Activated CD4-positive, alpha-beta memory T cell treated with anti-CD3 and anti-CD28 coated beads for 36 hours (primary cell): Measurements from ENCODE around the gene FLOT1. TPM values are rescaled to one million over a fixed set of nuclear protein-coding genes. Genes with fewer than 3 reads are reported as not detected.

Experiments
- CTCF ChIA-PET: fragments of 350-600 bp; sonication (Branson Sonifier 250); formaldehyde crosslinking; loops from one replicate; lab custom pipeline; 2021; ENCODE audit warnings: antibody characterized with exemption, inconsistent platforms; lab: Charles Lee
- POLR2A ChIA-PET: fragments of 350-600 bp; sonication (Branson Sonifier 250); formaldehyde crosslinking; loops from one replicate; lab custom pipeline; 2021; ENCODE audit warnings: antibody characterized with exemption; lab: Charles Lee
- DNase-seq: peaks from one replicate; pipeline ENCODE4 v3.0.0-alpha.2; 2020
- H3K27ac Mint-ChIP-seq: one replicate; pipeline ENCODE4 v1.8.0; 2021; ENCODE audit warnings: mixed read lengths
- H3K27me3 Mint-ChIP-seq: one replicate; pipeline ENCODE4 v1.8.0; 2021; ENCODE audit warnings: mixed read lengths
- H3K36me3 Mint-ChIP-seq: one replicate; pipeline ENCODE4 v1.8.0; 2021; ENCODE audit warnings: mixed read lengths
- H3K4me1 Mint-ChIP-seq: one replicate; pipeline ENCODE4 v1.8.0; 2021; ENCODE audit warnings: low read depth, mixed read lengths
- H3K4me3 Mint-ChIP-seq: one replicate; pipeline ENCODE4 v1.8.0; 2021; ENCODE audit warnings: mild to moderate bottlenecking, mixed read lengths
- H3K9me3 Mint-ChIP-seq: one replicate; pipeline ENCODE4 v1.8.0; 2021; ENCODE audit warnings: mixed read lengths
- intact Hi-C: fragments of 100-400 bp; cut with micrococcal nuclease; formaldehyde crosslinking; loops from one replicate; pipeline ENCODE4 v1.15.1; 2023
- total RNA-seq, 2 experiments: library from RNA; stranded (reverse); gene quantifications; one replicate each; pipeline ENCODE4 v1.2.3, GENCODE V29; 2021

Gene FLOT1
- total RNA-seq, 2 experiments from 2014 or later, result 226 to 231 TPM

DNA sequence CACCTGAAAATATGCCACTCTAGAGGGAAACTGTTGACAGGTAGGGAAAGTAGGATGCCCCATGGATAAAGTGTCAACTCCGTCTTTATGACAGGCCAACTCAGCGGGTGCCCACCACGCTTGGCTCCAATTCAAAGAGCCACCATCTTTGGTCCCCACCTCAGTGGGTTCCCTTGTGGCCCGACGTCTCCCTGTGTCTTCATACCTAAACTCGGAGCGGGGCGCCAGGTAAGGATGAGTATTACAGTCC lies 25.7 kb downstream of the FLOT1 start:
- Mint-ChIP-seq H3K27ac (peak overlapping the region; percentile 99), H3K4me3 (peak overlapping the region; percentile 92), H3K4me1 (peaks cover 45% of the 10 kb centered on the region), H3K27me3 (no peaks in the 10 kb centered on the region), H3K9me3 (no peaks in the 10 kb centered on the region), H3K36me3 (peaks cover 62% of the 10 kb centered on the region)
- intact Hi-C loops, result loop anchor here (1.0 to 2.0 kb wide), 5 partner anchors 25 to 160 kb away; partner anchors contain the start of genes ABCF1, FLOT1, GNL1 and MRPS18B
- CTCF ChIA-PET, result interaction anchor here (0.5 to 24.6 kb wide), 6 partner anchors 9 to 371 kb away, joined by 3 to 628 read pairs (median 4); partner anchors contain the start of gene DHX16
- POLR2A ChIA-PET, result interaction anchor here (0.7 to 9.7 kb wide), 11 partner anchors 11 to 159 kb away, joined by 3 to 209 read pairs (median 5); partner anchors contain the start of genes DHX16, IER3, MRPS18B and NRM
- DNase-seq, result no peak

DNA sequence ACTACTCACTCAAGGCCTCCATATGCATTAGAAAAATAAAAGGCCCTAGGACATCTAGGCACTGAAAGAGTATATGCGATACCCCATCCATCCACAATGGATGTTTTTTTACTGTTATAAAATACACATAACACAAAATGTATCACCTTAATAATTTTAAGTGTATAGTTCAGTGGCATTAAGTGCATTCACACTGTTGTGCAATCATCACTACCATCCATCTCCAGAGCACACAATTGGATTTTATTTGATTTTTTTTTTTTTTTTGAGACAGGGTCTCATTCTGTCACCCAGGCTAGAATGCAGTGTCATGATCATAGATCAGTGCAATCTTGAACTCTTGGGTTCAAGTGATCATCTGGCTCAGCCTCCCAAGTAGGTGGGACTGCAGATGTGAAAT lies 28.2 kb downstream of the FLOT1 start:
- Mint-ChIP-seq H3K27ac (no peak overlapping the region), H3K36me3 (peaks cover 62% of the 10 kb centered on the region), H3K4me3 (no peak overlapping the region), H3K9me3 (no peaks in the 10 kb centered on the region), H3K27me3 (no peaks in the 10 kb centered on the region), H3K4me1 (peaks cover 43% of the 10 kb centered on the region)
- POLR2A ChIA-PET, result no interaction called here
- CTCF ChIA-PET, result no interaction called here
- intact Hi-C loops, result no loop called here
- DNase-seq, result no peak

DNA sequence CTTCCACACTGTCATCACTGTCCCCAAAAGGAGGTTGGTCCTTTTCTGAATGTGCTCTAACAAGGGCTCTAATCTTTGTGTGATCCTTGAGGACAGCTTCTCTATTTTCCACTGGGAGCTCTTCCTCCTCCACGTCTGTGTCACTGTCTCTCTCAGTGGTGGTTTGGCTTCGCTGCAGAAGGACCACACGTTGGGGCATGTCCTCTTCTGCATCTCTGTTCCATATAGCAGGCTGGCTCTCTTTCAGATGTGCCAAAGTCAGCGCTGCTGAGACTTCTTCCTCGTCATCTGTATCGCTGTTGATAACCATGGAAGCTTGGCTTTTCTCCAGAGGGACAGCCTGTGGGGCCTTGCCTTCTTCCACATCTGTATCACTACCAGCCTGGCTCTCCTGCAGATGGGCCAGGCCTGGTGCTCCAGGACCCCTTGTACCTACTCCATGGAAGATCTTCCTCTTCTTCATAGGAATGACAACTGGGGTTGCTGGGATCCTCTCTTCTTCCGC lies 30.0 kb downstream of the FLOT1 start:
- Mint-ChIP-seq H3K4me3 (no peak overlapping the region), H3K27me3 (no peaks in the 10 kb centered on the region)

DNA sequence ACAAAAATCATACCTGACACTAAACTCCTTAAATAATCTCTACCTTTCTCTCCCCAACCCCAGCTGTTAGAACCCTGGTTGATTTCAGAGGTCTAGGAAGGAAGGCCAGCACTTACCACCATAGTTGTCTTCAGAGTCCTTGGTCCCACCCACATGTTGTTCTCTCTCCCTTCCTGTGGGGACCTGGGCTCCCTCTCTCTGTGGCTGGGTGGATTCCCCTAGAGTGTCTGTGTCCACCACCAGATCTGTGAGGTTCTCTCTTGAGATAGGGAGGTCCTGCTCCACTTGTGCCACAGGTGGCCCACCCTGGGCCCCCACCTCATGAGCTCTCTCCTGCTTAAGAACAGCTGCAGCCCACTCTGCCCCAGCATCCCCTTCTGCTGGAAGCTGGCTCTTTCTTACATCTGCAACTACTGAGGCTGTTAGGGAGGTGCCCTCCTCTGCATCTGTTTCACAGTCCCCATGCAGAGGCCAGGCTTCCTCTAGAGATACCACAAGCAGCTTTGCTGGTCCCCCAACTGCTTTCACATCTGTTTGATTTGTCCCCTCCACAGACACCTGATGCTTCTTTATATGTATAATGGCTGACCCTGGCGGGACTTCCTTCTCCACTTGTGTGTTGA lies 30.6 kb downstream of the FLOT1 start:
- CTCF ChIA-PET, result interaction anchor here (0.7 to 3.3 kb wide), 5 partner anchors 15 to 368 kb away, joined by 3 to 11 read pairs (median 4); no protein-coding TSS in a partner anchor
- Mint-ChIP-seq H3K4me1 (peaks cover 31% of the 10 kb centered on the region), H3K27ac (no peak overlapping the region), H3K9me3 (no peaks in the 10 kb centered on the region), H3K27me3 (no peaks in the 10 kb centered on the region), H3K4me3 (no peak overlapping the region), H3K36me3 (peaks cover 69% of the 10 kb centered on the region)
- intact Hi-C loops, result no loop called here
- POLR2A ChIA-PET, result interaction anchor here (1.5 kb wide), 1 partner anchor 25 kb away, joined by 3 read pairs; no protein-coding TSS in a partner anchor
- no peak for DNase-seq

More for the DNA sequence above, 30.0 kb downstream of the FLOT1 start:
- H3K27ac Mint-ChIP-seq, result no peak overlapping the region
- CTCF ChIA-PET, result interaction anchor here (0.7 to 3.3 kb wide), 6 partner anchors 10 to 367 kb away, joined by 3 to 11 read pairs (median 4); no protein-coding TSS in a partner anchor
- peaks cover 31% of the 10 kb centered on the region for H3K4me1 Mint-ChIP-seq
- DNase-seq, result no peak
- POLR2A ChIA-PET, result interaction anchor here (1.5 kb wide), 1 partner anchor 25 kb away, joined by 3 read pairs; no protein-coding TSS in a partner anchor
- no peaks in the 10 kb centered on the region for H3K9me3 Mint-ChIP-seq
- intact Hi-C loops, result no loop called here
- peaks cover 68% of the 10 kb centered on the region for H3K36me3 Mint-ChIP-seq

DNA sequence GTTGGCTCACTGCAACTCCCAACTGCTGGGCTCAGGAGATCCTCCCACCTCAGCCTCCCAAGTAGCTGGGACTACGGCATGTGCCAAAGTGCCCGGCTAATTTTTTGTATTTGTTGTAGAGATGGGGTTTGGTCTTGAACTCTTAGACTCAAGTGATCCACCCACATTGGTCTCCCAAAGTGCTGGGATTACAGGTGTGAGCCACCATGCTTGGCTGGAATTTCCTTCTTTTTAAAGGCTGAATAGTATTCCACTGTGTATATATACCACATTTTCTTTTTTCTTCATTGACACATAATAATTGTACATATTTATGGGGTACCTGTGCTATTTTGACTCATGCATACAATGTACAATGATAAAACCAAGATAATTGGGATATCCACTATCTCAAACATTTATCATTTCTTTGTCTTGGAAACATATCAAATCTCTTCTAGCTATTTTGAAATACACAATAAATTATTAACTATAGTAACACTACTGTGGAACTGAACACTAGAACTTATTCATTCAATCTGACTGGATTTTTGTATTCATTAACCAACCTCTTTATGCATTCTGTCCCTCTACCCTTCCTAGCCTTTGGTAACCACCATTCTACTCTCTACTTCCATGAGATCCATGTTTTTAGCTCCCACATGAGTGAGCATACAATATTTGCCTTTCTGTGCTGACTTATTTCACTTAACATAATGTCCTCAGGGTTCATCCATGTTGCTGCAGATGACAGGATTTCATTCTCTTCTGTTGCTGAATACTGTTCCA lies 33.2 kb downstream of the FLOT1 start:
- H3K36me3 Mint-ChIP-seq, result peaks cover 68% of the 10 kb centered on the region
- intact Hi-C loops, result no loop called here
- no peak for DNase-seq
- ChIA-PET POLR2A (no interaction called here), CTCF (interaction anchor here (3.3 kb wide), 1 partner anchor 30 kb away, joined by 11 read pairs; no protein-coding TSS in a partner anchor)
- H3K4me1 Mint-ChIP-seq, result peaks cover 12% of the 10 kb centered on the region
- H3K9me3 Mint-ChIP-seq, result no peaks in the 10 kb centered on the region
- no peaks in the 10 kb centered on the region for H3K27me3 Mint-ChIP-seq
- no peak overlapping the region for H3K4me3 Mint-ChIP-seq
- H3K27ac Mint-ChIP-seq, result no peak overlapping the region

DNA sequence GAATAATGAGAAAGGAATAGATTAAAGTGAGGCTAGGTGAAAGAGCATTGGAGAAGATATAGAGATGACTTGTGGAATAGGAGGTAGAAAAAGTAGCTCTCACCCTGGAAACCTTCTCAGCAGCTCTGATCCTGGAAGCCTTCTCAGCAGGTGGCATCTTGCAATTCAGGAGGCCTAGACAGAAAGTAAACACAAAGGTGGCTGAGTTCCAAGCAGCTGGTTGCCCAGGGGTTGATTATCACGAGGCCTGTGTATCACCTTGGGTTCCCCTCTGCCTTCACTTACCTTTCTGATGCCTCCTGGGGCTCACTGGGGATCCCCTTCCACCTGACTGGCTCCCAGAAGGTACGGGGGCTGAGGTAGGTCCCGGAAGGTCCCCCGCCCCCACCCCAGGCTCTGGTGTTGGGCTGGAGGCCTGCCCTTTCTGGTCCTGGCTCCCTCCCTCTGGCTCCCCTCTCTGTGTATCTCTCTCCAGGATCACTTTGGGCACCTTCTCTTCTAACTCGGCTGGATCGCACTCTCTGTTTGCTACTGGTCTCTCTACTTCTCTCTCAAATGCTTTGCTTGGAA lies 35.1 kb downstream of the FLOT1 start:
- no peak overlapping the region for H3K27ac Mint-ChIP-seq
- ChIA-PET CTCF (interaction anchor here (0.6 kb wide), 1 partner anchor 10 kb away, joined by 3 read pairs; the partner anchor contains the start of gene MDC1), POLR2A (no interaction called here)
- H3K36me3 Mint-ChIP-seq, result peaks cover 68% of the 10 kb centered on the region
- H3K9me3 Mint-ChIP-seq, result no peaks in the 10 kb centered on the region
- peaks cover 8% of the 10 kb centered on the region for H3K4me1 Mint-ChIP-seq
- H3K4me3 Mint-ChIP-seq, result no peak overlapping the region
- intact Hi-C loops, result no loop called here
- DNase-seq, result no peak
- no peaks in the 10 kb centered on the region for H3K27me3 Mint-ChIP-seq

DNA sequence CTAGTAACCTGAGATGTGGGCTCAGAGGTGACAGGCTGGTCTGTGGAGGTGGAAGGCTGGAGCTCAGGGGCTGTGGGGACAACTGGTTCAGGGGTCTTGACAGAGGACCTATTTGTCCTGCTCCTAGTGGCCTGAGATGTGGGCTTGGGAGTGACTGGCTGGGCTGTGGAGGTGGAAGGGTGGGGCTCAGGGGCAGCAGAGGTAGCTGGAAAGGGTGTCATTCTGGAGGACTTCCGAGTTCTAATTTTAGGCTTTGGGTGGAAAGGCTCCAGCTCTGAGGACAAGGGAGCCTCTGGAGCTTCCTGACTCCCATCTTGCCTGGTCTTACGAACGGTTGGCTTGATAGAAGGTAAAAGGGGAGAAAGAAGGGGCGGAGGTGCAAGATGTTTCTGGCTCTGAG lies 36.9 kb downstream of the FLOT1 start:
- ChIA-PET CTCF (interaction anchor here (0.8 to 1.4 kb wide), 2 partner anchors 27 to 373 kb away, joined by 4 read pairs; no protein-coding TSS in a partner anchor), POLR2A (interaction anchor here (0.8 kb wide), 1 partner anchor 12 kb away, joined by 3 read pairs; the partner anchor contains the start of gene MDC1)
- no peaks in the 10 kb centered on the region for H3K9me3 Mint-ChIP-seq
- H3K4me1 Mint-ChIP-seq, result no peaks in the 10 kb centered on the region
- H3K27me3 Mint-ChIP-seq, result no peaks in the 10 kb centered on the region
- H3K4me3 Mint-ChIP-seq, result no peak overlapping the region
- no peak overlapping the region for H3K27ac Mint-ChIP-seq
- intact Hi-C loops, result no loop called here
- H3K36me3 Mint-ChIP-seq, result peaks cover 56% of the 10 kb centered on the region
- DNase-seq, result no peak

DNA sequence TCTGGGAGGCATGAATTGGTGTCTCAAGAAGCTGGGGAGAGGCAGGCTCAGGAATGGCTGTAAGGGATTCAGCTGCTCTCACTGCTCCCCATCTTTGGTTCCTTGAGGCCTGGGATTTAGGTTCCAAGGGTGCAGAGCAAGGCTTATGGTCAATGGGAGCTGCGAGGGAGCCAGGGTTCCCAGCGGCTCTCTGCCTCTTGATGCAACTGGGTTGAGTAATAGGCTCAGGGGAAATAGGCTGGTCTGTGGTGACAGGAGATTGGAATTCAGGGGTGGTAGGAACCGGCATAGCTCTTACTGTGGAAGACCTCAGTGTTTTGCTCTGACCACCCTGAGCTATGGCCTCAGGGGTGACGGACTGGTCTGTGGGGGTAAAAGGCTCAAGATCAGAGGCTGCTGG lies 38.7 kb downstream of the FLOT1 start:
- Mint-ChIP-seq H3K4me3 (no peak overlapping the region), H3K27ac (no peak overlapping the region), H3K27me3 (no peaks in the 10 kb centered on the region), H3K36me3 (peaks cover 59% of the 10 kb centered on the region), H3K9me3 (no peaks in the 10 kb centered on the region), H3K4me1 (no peaks in the 10 kb centered on the region)
- DNase-seq, result no peak
- intact Hi-C loops, result no loop called here
- CTCF ChIA-PET, result interaction anchor here (1.0 to 1.7 kb wide), 2 partner anchors 13 to 425 kb away, joined by 4 read pairs; partner anchors contain the start of gene NRM
- POLR2A ChIA-PET, result no interaction called here

DNA sequence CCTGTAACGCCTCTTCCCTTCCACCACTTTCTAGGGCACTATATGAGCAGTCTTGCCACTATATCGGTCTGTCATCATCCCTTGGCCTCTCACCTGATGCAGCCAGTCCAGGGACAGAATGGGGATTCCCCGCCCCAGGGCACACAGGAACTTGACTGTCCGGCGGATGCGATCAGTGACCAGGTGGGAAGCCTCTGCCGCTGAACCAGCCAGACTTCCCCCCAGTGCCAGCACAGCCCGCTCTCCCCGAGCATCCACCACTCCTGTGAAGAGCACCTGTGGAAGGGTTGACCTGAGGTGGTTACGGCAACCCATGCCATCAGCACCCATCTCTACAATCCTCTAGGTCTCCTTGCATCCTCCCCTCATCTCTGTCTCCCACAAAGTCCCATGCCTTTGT lies 39.5 kb downstream of the FLOT1 start:
- H3K9me3 Mint-ChIP-seq, result no peaks in the 10 kb centered on the region
- intact Hi-C loops, result no loop called here
- H3K4me1 Mint-ChIP-seq, result no peaks in the 10 kb centered on the region
- ChIA-PET POLR2A (no interaction called here), CTCF (no interaction called here)
- no peak for DNase-seq
- H3K36me3 Mint-ChIP-seq, result peaks cover 57% of the 10 kb centered on the region
- H3K4me3 Mint-ChIP-seq, result no peak overlapping the region
- no peaks in the 10 kb centered on the region for H3K27me3 Mint-ChIP-seq
- no peak overlapping the region for H3K27ac Mint-ChIP-seq

DNA sequence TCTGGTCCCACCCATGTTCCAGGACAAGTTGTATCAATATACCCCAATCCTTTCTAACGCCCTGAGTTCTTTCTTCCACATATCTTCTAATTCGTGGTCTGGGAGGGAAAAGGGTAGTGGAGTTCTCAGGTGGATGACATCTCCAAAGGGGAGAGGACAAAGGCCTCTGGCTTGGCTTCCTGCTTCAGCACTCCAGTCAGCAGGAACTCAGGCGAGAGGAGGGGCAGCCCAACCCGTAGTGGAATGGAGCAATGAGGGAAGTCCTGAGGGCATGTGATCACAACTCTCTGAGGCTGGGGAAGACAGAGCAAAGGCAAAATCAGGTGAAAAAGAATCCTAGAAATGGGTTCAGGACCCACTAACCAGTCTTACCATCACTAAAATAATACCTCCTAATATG lies 42.1 kb downstream of the FLOT1 start:
- Mint-ChIP-seq H3K4me1 (no peaks in the 10 kb centered on the region), H3K36me3 (peaks cover 41% of the 10 kb centered on the region), H3K9me3 (no peaks in the 10 kb centered on the region), H3K27me3 (no peaks in the 10 kb centered on the region), H3K27ac (no peak overlapping the region), H3K4me3 (no peak overlapping the region)
- intact Hi-C loops, result no loop called here
- ChIA-PET CTCF (interaction anchor here (1.9 kb wide), 1 partner anchor 22 kb away, joined by 5 read pairs; no protein-coding TSS in a partner anchor), POLR2A (no interaction called here)
- no peak for DNase-seq

DNA sequence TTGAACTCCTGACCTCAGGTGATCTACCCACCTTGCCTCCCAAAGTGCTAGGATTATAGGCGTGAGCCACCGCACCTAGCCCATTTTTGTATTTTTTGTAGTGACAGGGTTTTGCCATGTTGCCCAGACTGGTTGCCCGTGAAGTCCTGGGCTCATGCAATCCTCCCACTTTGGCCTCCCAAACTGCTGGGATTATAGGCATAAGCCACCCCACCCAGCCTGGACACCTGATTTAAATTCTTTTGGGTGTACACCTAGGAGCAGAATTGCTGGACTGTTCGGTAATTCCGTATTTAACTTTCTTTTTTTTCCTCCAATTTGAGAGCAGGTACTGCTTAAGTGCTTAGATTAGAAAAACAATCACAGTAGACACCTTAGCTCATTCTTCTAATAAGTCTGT lies 46.1 kb downstream of the FLOT1 start:
- Mint-ChIP-seq H3K27ac (no peak overlapping the region), H3K27me3 (no peaks in the 10 kb centered on the region), H3K36me3 (peaks cover 10% of the 10 kb centered on the region), H3K4me3 (no peak overlapping the region), H3K9me3 (no peaks in the 10 kb centered on the region), H3K4me1 (peaks cover 4% of the 10 kb centered on the region)
- DNase-seq, result no peak
- POLR2A ChIA-PET, result no interaction called here
- intact Hi-C loops, result no loop called here
- CTCF ChIA-PET, result interaction anchor here (0.8 to 1.5 kb wide), 4 partner anchors 16 to 34 kb away, joined by 3 to 4 read pairs (median 3); no protein-coding TSS in a partner anchor
